Left renal cortex interstitium (tissue), 4 donors: ENCODE measurements around the gene SPDEF. TPM values are rescaled to one million over a fixed set of nuclear protein-coding genes. Genes with fewer than 3 reads are reported as not detected.
A peak's percentile ranks its signal among the peaks of the same experiment; 100 is the strongest.

ENCODE experiments used
- DNase-seq, 4 donors: peaks; one replicate each; pipeline ENCODE4 v3.0.0-alpha.2; 2013; ENCODE audit warnings: low read depth in 4 of 4, low spot score in 2 of 4, missing footprints in 1 of 4
- polyA plus RNA-seq, 4 donors: library from polyadenylated mRNA; unstranded; fragments of 120-200 nt; gene quantifications; one replicate each; pipeline ENCODE4 v1.2.1, GENCODE V29; 2013; ENCODE audit not compliant: insufficient read length in 4 of 4

The SPDEF gene
- polyA plus RNA-seq, 4 donors = 0.16 to 0.18 (median 0.17) TPM

DNA sequence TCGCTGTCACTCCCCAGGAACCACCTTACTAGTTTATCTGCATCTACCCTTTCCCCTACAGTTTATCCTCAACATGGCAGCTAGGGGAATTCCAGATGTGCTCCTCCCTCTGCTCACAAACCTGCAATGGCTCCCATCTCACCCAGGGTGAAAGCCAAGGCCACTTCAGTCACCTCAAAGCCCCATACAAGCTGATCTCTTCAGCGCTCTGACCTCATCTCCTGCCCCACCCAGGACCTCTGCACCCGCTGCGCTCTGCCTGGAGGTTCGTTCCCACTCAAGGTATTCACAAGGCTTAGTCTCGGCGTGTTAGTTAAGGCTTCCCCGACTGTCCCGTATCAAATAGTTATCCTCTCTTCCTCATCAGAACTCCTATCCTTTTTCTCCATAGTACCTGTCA, 28.6 kb upstream of the SPDEF start:
- no peak for DNase-seq

DNA sequence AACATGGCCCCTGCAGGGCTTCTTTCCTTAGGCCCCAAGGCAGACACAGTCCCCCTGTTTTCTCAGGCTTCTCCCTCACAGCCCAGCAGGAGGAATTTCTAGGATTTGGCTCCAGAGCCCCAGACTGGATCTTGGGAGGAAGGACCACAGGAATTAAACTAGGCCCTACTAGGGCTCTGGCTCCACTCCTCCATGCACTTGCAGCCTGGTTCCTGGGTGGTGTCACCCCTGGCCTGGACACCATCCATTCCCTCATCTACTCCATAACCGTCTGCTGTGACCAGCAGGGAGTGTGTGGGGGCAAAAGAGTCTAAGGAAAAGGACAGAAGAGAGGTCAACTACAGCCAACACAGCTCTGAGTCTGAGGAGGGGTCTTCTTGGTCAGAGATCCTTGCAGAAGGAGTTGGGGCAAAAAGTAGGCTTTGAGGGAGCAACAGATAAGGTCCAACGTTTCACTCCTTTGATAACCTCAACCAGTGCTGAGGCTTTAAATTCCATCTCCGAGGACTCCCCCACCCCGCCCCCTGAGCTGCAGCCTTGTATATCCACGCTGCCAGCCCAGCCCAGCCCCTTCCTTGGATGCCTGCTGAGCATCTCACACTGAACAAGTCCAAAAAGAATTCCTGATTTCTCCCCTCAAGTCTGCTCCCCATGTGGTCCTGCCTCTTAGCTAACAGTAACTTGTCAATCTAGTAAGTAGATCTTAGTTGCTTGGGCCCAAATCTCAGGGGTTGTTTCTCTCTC, 27.9 kb upstream of the SPDEF start:
- no peak for DNase-seq

DNA sequence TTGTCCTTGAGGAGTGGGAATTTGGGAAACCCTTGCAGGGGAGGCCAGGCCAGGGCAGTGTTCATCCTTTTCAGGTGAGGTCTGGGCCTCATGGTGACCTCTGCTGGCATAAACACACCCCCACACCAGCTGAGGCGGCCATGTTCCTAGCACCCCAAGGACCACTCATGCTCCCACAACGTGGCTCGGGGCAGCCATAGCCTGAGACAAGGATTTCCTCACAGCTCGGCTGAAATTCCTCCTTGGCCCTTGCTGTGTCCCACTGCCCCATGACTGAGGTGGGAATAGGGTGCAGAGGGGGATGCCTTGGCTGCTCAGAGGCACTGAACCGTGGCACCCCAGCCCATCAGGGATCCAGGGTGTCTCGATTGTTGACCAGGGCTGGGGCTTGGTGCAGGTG, 27.3 kb upstream of the SPDEF start:
- no peak for DNase-seq

DNA sequence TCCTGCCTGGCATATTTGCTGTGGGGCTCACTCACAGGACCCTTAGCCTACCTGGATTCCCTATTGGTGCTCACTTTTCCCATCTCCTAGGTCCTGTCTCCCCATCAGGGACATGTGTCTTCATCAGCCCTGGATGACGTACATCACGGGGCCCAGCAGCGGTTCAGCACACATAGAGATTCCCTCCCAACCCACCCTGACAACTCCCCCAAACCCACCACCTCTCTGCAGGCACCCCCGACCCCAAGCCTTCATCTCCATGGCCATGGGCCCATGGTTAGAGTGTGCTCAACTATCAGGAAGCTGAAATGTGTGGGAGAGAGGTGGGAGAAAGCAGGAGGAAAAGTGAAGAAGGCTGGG, 25.4 kb upstream of the SPDEF start:
- DNase-seq = no peak

- DNase-seq = peak; percentile 62 to 83 (median 72)
Observed at GRCh38 chr6:34580707-34581560, 24.8 kb upstream of the SPDEF start.

GRCh38 chr6:34578445-34579262, 22.5 kb upstream of the SPDEF start:
- DNase-seq = no peak

DNA sequence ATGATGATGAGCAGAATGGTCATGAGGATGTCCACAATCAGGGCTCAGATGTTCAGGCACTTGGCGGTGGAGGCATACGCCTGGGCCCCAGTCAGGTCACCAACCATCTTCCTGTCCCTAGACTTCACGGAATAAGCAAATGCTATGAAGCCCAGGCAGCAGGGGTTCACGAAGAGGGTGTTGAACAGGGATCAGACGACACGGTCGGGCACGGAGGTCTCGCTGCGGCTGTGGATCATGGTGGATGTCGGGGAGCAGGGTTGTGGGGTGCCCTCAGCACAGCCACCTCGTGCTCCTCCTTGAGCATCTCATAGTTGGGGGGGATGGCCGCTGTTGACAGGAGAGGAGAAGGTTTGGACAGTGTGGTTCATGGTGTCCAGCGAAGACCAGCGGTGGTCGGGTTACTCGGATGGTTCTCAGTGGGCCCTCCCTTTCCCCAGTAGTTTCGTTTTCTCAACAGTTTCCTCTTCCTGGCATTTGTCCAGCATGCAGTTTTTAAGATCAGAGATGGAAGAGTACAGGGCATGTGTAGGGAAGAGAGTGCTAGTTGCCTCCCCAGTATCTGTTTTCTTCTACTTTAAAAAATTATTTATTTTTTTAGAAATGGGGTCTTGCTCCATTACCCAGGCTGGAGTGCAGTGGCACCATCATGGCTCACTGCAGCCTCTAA, 20.3 kb upstream of the SPDEF start:
- DNase-seq = no peak

DNA sequence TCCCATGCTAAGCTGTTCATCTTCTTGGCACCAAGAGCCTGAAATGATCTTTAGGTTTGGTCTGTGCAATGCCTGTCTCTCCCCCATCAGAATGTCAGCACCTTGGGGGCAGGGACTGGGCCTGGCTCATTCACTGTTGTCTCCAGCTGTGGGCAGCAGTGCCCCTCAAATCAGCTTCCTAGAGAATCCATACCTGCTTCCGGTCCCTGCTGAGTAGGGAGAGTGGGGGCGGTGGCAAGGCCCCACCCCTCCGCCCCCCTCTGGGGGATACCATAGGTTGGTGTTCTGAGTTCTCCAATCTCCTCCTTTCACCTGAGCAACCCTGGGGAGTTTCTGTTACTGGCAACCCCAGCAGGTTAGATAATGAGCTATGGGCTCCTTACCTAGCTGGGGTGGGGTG, 19.2 kb upstream of the SPDEF start:
- DNase-seq = no peak

DNA sequence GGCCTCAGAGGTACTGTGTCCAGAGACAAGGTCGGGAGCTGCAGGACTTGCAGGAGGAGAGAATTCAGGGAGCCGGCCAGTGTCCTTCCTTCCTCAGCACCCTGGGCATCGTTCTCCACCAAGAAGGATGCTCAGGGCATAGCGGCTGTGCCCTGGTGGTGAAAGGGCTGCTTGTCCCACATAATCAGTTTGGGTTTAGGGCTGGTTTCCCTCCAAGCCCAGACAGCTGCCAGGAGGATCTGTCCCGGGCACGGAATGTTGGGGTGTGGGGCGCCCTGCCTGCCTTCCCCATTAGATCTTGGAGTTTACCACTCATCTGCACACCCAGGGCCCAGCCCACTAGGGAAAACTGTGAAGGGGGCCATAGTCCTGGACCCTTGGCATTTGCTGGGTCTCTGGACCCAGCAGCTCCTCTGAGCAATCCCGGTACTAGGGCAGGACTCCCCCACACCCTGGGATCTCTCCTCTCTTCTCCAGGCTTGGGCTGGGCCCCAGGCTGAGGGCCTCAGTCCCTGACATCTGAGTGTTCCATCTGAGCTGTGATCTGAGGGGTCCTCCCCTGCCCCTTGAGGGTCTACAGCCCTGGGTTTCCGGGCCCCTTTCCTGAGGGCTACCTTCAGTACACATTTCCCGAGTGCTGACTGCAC, 18.6 kb upstream of the SPDEF start:
- no peak for DNase-seq

GRCh38 chr6:34573567-34574183, 17.5 kb upstream of the SPDEF start:
- DNase-seq = no peak

- no peak for DNase-seq
Observed at GRCh38 chr6:34572585-34572984, 16.5 kb upstream of the SPDEF start.

GRCh38 chr6:34572021-34572420, 15.9 kb upstream of the SPDEF start:
- DNase-seq = no peak

DNA sequence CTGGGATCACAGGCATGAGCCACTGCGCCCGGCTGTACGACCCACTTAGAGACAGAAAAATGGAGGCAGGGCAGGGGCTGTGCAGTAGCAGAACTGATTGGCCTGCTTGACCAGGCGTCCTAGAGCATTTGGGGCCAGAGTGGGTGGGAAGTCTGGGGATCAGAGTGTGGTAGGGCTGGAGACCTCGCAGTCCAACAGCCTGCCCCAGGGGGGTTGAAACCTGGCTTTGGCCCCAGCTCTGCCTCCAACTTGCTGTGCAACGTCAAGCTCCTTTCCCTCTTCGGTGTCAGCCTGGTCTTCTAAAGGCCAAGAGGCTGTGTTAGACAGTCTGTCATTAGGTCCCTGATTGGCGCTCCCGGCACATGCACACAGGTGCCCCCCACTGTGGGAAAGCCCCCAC, 15.3 kb upstream of the SPDEF start:
- DNase-seq = no peak

GRCh38 chr6:34570066-34570833, 14.1 kb upstream of the SPDEF start:
- DNase-seq = no peak

GRCh38 chr6:34569361-34569973, 13.3 kb upstream of the SPDEF start:
- no peak for DNase-seq

DNA sequence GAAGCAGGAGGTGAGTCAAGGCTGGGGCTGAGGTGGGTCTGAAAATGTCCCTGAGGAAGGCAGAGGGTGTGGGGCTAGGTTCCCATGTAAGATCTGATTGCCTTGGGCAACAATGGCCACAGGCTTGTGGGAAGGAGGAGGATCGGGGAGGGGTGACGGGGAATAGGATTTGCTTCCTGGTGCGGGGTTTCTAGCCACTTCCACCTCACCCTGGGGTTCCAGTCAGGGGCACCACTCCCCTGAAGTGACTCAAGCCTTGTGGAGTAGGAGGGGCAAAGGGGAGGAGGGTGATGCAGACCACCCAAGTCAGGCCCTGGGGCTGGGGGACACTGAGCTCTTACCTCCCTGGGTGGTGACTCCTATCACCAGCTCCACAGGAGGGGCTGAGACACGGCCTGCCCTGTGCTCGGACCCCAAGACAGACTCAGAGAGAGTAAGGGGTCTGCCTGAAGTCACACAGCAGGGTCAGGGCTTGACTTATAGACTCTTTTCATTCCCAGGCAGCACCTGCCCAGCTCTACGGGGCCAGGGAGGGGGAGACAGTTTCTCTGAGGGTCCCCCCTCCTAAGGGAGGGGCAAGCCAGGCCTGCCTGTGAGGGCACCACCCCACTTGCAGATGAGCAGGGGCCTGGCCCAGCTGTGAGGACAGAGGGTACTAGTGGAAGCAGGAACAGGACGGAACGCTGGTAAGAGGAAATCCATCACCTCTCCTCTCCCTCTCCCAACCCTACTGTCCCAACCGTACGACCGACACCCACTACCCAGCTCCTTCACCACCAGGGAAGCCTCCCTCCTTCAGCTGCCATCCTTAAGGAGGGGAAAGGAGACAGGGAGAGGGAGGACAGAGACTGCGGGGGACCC, 12.4 kb upstream of the SPDEF start:
- no peak for DNase-seq

DNA sequence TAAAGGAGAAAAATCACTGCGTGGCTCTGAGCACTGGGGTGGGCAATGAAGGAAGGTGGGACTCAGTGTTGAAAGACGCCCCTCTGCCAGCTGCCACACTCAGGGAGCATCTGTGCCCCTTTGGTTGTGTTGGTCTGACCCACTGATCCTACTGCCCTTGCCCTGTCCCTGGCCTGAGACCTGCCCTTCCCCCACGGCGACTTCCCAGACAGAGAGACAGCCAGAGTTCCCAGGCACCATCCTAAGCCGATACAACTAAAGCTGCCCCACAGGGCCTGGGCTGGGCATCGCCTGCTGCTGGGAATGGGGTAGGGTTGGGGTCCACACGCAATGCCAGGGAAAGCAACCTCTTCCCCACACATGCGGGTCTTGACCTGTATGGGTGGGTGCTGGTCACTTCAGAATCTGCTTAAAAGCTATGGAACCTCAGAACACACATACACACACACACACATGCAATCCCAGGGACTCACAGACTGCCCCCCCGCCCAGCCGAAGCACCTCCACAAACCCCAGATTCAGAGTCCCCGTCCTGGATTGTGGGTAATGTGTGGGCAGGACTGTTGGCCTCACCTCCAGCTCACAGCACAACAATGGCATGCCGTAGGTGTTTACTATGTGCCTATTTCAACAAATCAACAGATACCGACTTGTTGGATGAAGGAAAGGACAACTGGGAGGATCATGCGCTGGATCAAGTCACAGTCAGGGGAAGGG, 10.9 kb upstream of the SPDEF start:
- no peak for DNase-seq
